Endothelial cell of umbilical vein (primary cell): ENCODE results near the gene IPPK. TPM values are rescaled to one million over a fixed set of nuclear protein-coding genes. Genes with fewer than 3 reads are reported as not detected.

Experiments used
- BruUV-seq: library from RNA; stranded (reverse); fragments of 400-500 nt; replicated peaks from 2 replicates; lab custom pipeline; 2021; lab: Mats Ljungman, UMichigan
- CTCF ChIA-PET: fragments of 300-600, 350-600 bp; sonication (Branson Sonifier 250); formaldehyde crosslinking; loops from one replicate; lab custom pipeline; 2021; ENCODE audit warnings: antibody characterized with exemption, inconsistent platforms; lab: Charles Lee
- POLR2A ChIA-PET: fragments of 300-600, 350-600 bp; sonication (Branson Sonifier 250); formaldehyde crosslinking; loops from one replicate; lab custom pipeline; 2021; ENCODE audit warnings: antibody characterized with exemption, inconsistent platforms; lab: Charles Lee
- DNase-seq: peaks from one replicate; pipeline ENCODE4 v3.0.0-alpha.2; 2011; ENCODE audit warnings: low read depth, low spot score
- FAIRE-seq: peaks from 2 replicates; lab custom pipeline; 2011; peaks lifted over from hg19 to GRCh38; lab: Jason Lieb, UNC
- H2AFZ ChIP-seq: 2 replicates; pipeline ENCODE4 v1.6.0; 2012; ENCODE audit warnings: low read depth, low read length, control low read depth, inconsistent platforms
- H3K27ac ChIP-seq: 2 replicates; pipeline ENCODE4 v1.5.1; 2011; ENCODE audit warnings: low read depth, mild to moderate bottlenecking, control low read depth, low read length, moderate library complexity; ENCODE audit not compliant: insufficient read depth
- H3K27me3 ChIP-seq, 2 experiments: 2 replicates each; pipeline versions ENCODE4 v1.6.0 to v1.6.1; 2011; ENCODE audit warnings: low read length in 2 of 2, mixed read lengths in 1 of 2; ENCODE audit not compliant: control insufficient read depth in 2 of 2, insufficient read depth in 2 of 2
- H3K36me3 ChIP-seq, 2 experiments: 2 replicates in 1 of 2; 3 replicates in 1 of 2; pipeline ENCODE4 v1.5.1; 2011; ENCODE audit warnings: low read length in 2 of 2, mild to moderate bottlenecking in 1 of 2, moderate library complexity in 1 of 2; ENCODE audit not compliant: control insufficient read depth in 2 of 2, insufficient read depth in 2 of 2; ENCODE audit errors: extremely low read depth in 1 of 2
- H3K4me1 ChIP-seq: 3 replicates; pipeline ENCODE4 v1.5.1; 2011; ENCODE audit warnings: mild to moderate bottlenecking, low read length; ENCODE audit not compliant: control insufficient read depth, insufficient read depth; ENCODE audit errors: extremely low read depth
- H3K4me2 ChIP-seq: 2 replicates; pipeline ENCODE4 v1.6.1; 2011; ENCODE audit warnings: low read length, control low read depth, mixed read lengths; ENCODE audit not compliant: insufficient read depth
- H3K4me3 ChIP-seq, 3 experiments: fragments of 200-600 bp in 1 of 3; sonication (generic), shearing (Covaris generic) in 1 of 3; replicated peaks in 1 of 3; 2 replicates each; pipeline ENCODE4 v1.5.1; 2011 to 2016; ENCODE audit warnings: control low read depth in 3 of 3, low read length in 3 of 3, mild to moderate bottlenecking in 2 of 3, inconsistent platforms in 1 of 3, low read depth in 1 of 3, moderate library complexity in 1 of 3; ENCODE audit not compliant: insufficient read depth in 1 of 3
- H3K79me2 ChIP-seq: 2 replicates; pipeline ENCODE4 v1.6.0; 2012; ENCODE audit warnings: low read length, inconsistent platforms; ENCODE audit not compliant: control insufficient read depth, insufficient read depth
- H3K9ac ChIP-seq: replicated peaks from 2 replicates; pipeline ENCODE3; 2011; ENCODE audit warnings: low read length, control low read depth; ENCODE audit not compliant: insufficient read depth; ENCODE audit errors: extremely low read depth
- H3K9me1 ChIP-seq: replicated peaks from 3 replicates; pipeline ENCODE4 v1.6.0; 2011; ENCODE audit warnings: mild to moderate bottlenecking, low read length; ENCODE audit not compliant: control insufficient read depth, insufficient read depth; ENCODE audit errors: extremely low read depth
- H3K9me3 ChIP-seq: replicated peaks from 2 replicates; pipeline ENCODE4 v1.5.1; 2012; ENCODE audit warnings: low read length, inconsistent platforms; ENCODE audit not compliant: control insufficient read depth, insufficient read depth
- H4K20me1 ChIP-seq: replicated peaks from 2 replicates; pipeline ENCODE3; 2011; ENCODE audit warnings: mild to moderate bottlenecking, low read length; ENCODE audit not compliant: control insufficient read depth, insufficient read depth; ENCODE audit errors: extremely low read depth
- EZH2 ChIP-seq: IDR thresholded peaks from 2 replicates; pipeline ENCODE4 v1.6.1; 2012; ENCODE audit warnings: borderline replicate concordance, low read depth, mild to moderate bottlenecking, moderate library complexity, low read length, inconsistent platforms; ENCODE audit not compliant: severe bottlenecking
- FOS ChIP-seq: IDR thresholded peaks from 2 replicates; pipeline ENCODE4 v1.6.1; 2011; ENCODE audit warnings: mild to moderate bottlenecking, low read length, moderate library complexity, borderline replicate concordance; ENCODE audit not compliant: insufficient read depth
- GATA2 ChIP-seq: IDR thresholded peaks from 2 replicates; pipeline ENCODE4 v1.7.0; 2011; ENCODE audit warnings: low read depth, mild to moderate bottlenecking, moderate library complexity, mixed read lengths, low read length; ENCODE audit not compliant: insufficient read length, insufficient read depth
- JUN ChIP-seq: IDR thresholded peaks from 2 replicates; pipeline ENCODE4 v1.6.1; 2011; ENCODE audit warnings: borderline replicate concordance, low read depth; ENCODE audit not compliant: insufficient read length, insufficient read depth
- MAX ChIP-seq: IDR thresholded peaks from 2 replicates; pipeline ENCODE4 v1.6.1; 2011; ENCODE audit not compliant: insufficient read depth, insufficient read length
- MYC ChIP-seq: IDR thresholded peaks from one replicate; pipeline ENCODE4 v1.6.1; 2011; ENCODE audit warnings: mild to moderate bottlenecking, low read depth, low read length
- POLR2A ChIP-seq: IDR thresholded peaks from 2 replicates; pipeline ENCODE4 v1.6.1; 2012; ENCODE audit warnings: low read depth, mild to moderate bottlenecking, control low read depth, low read length
- POLR2AphosphoS5 ChIP-seq: IDR thresholded peaks from 2 replicates; pipeline ENCODE4 v1.6.1; 2012; ENCODE audit warnings: low read depth, mild to moderate bottlenecking, control low read depth, low read length, moderate library complexity; ENCODE audit not compliant: insufficient read depth
- dilution Hi-C: fragments of 300-500 bp; cut with MboI; formaldehyde crosslinking; loops from one replicate; pipeline ENCODE4 v1.15.0; 2019; ENCODE audit warnings: low sequenced_read_pairs; ENCODE audit not compliant: extremely low pct_ligation_motif_present
- intact Hi-C: fragments of 100-400 bp; cut with micrococcal nuclease; formaldehyde crosslinking; loops from one replicate; pipeline ENCODE4 v1.10.0; 2022
- polyA plus RNA-seq, 4 experiments: library from polyadenylated mRNA; depleted of rRNA in 3 of 4; stranded (reverse) in 3 of 4; unstranded in 1 of 4; fragments of >200 nt; gene quantifications; 2 replicates each; pipeline versions ENCODE4 v1.2.1 to v1.2.3, GENCODE V29; 2011 to 2012; ENCODE audit warnings: missing spikeins in 1 of 4
- total RNA-seq: library from RNA; stranded (reverse); gene quantifications from 2 replicates; pipeline ENCODE4 v1.2.3, GENCODE V29; 2021
- TF ChIP-seq, protein P1 (sequence below), 2 donors: IDR thresholded peaks; 1 replicate in 1 of 2; 2 replicates in 1 of 2; pipeline ENCODE4 v1.5.1; 2011; ENCODE audit warnings: low read length in 2 of 2, mild to moderate bottlenecking in 2 of 2, moderate library complexity in 2 of 2, control low read depth in 1 of 2, inconsistent platforms in 1 of 2, low read depth in 1 of 2; ENCODE audit not compliant: insufficient read depth in 1 of 2; ENCODE audit errors: extremely low read depth in 1 of 2

Gene IPPK
- total and polyA plus RNA-seq, 2 donors (not counting 3 experiments of a cell fraction or from before 2014, with no cell fraction given): 14.0 to 28.0 TPM

DNA sequence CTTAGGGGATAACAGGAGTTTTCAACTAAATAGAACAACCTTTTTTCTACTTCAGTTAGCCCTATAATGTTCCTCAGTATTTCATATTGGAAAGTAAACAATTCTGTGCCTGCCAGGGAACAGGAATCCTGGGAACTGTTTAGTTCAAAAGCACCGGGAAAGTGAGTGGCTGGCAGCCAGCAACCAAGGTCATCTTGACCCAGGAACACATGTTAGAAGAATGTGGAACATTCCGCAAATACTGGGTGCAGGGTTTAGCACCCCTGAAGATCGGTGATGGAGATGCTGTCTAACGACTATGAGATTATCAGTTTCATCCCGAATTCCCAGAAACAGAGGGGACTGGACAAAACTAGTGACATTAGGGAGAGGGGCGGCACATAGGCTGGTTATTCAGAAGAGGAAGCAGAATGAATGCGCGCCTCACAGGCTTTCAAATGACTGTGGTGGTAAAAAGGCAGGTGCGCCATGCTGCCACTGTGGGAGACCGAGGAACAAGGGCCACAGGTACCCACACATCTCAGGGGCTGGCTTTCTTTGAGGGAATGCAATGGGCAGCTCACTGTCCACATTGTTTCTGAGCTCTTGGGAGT, 51.2 kb downstream of the IPPK start:
- H3K4me1 ChIP-seq: no peaks in the 10 kb centered on the region
- H3K36me3 ChIP-seq: peaks cover 16 to 22% of the 10 kb centered on the region in 2 experiments
- ChIA-PET POLR2A (no interaction called here), CTCF (no interaction called here)
- H3K9me3 ChIP-seq: no peaks in the 10 kb centered on the region
- DNase-seq (no peak), FAIRE-seq (no peak)
- H3K4me2 ChIP-seq: no peak overlapping the region
- no peaks in the 10 kb centered on the region for H4K20me1 ChIP-seq
- H3K27ac ChIP-seq: no peak overlapping the region
- no peak overlapping the region for H2AFZ ChIP-seq
- intact Hi-C loops: no loop called here
- H3K9me1 ChIP-seq: no peaks in the 10 kb centered on the region
- no peaks in the 10 kb centered on the region for H3K27me3 ChIP-seq
- TF ChIP-seq JUN (no peak), EZH2 (no peak), FOS (no peak), MYC (no peak), POLR2A (no peak), POLR2AphosphoS5 (no peak), GATA2 (no peak), MAX (no peak)
- TF ChIP-seq, protein P1, sequence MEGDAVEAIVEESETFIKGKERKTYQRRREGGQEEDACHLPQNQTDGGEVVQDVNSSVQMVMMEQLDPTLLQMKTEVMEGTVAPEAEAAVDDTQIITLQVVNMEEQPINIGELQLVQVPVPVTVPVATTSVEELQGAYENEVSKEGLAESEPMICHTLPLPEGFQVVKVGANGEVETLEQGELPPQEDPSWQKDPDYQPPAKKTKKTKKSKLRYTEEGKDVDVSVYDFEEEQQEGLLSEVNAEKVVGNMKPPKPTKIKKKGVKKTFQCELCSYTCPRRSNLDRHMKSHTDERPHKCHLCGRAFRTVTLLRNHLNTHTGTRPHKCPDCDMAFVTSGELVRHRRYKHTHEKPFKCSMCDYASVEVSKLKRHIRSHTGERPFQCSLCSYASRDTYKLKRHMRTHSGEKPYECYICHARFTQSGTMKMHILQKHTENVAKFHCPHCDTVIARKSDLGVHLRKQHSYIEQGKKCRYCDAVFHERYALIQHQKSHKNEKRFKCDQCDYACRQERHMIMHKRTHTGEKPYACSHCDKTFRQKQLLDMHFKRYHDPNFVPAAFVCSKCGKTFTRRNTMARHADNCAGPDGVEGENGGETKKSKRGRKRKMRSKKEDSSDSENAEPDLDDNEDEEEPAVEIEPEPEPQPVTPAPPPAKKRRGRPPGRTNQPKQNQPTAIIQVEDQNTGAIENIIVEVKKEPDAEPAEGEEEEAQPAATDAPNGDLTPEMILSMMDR (IDR thresholded peaks at IDR 0.05; ENCODE audit: extremely low read depth in 1 of 2, insufficient read depth in 1 of 2, low read depth in 1 of 2, low read length in 2 of 2): no peak
- no peaks in the 10 kb centered on the region for H3K79me2 ChIP-seq
- no TSS peak for BruUV-seq
- H3K9ac ChIP-seq: no peak overlapping the region
- no peak overlapping the region for H3K4me3 ChIP-seq
- dilution Hi-C loops: no loop called here
